NB4 (cell line): ENCODE data around the gene NAXE.

Source experiments
- CTCF ChIP-seq: IDR thresholded peaks from one replicate; pipeline ENCODE4 v1.5.1; 2012; ENCODE audit warnings: low read depth, low read length
- POLR2A ChIP-seq: IDR thresholded peaks from 2 replicates; pipeline ENCODE4 v1.6.1; 2011; ENCODE audit warnings: mild to moderate bottlenecking; ENCODE audit not compliant: insufficient read length; ENCODE audit errors: extremely low read depth

- TF ChIP-seq POLR2A, result no peak
- TF ChIP-seq CTCF, result no peak
Measured at GRCh38 chr1:156572663-156573018, 18.9 kb upstream of the NAXE start.
